HPDE6-E6E7 (cell line): ENCODE results near the gene ARGFX.
"Not testable (repeated sequence)": the region's sequence is repeated elsewhere in the genome, so short reads cannot be mapped to it uniquely, and the experiment has no call there.

ENCODE experiments used
- DNase-seq: peaks from one replicate; pipeline ENCODE4 v3.0.0; 2011; ENCODE audit warnings: missing footprints; ENCODE audit errors: extremely low spot score

ARGFX gene

GRCh38 chr3:121599900-121600299 lies 32.2 kb downstream of the ARGFX start:
- DNase-seq = not testable (repeated sequence)

DNA sequence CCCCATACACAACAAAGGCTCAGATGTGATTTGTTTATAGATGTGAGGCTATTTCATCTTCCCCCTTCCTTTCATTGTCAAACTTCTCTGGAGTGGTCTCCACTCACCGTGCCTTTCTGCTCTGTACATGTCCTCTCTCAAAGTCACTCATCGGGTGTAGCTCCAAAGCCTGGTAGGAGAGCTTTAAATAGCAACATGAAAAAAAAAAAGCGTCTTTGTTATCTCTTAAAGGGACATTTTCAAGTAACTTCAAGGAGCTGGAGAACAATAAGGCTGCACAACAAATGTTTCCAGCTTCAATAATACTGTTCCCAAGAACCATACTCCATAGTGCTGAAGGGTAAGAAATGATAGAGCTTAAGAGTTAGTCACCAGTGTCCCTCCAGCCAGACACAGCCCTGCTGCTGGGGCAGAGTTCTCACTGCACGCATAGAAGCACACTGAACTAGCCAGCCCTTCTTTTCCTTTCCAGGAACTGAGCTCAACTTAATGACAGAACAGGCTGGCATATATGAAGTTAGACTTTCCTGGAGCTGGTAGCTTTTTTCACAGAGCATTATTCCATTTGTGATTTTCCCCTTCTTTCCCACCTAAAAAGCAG lies 33.6 kb downstream of the ARGFX start:
- DNase-seq = no peak

GRCh38 chr3:121604759-121605158 lies 37.0 kb downstream of the ARGFX start:
- no peak for DNase-seq

DNA sequence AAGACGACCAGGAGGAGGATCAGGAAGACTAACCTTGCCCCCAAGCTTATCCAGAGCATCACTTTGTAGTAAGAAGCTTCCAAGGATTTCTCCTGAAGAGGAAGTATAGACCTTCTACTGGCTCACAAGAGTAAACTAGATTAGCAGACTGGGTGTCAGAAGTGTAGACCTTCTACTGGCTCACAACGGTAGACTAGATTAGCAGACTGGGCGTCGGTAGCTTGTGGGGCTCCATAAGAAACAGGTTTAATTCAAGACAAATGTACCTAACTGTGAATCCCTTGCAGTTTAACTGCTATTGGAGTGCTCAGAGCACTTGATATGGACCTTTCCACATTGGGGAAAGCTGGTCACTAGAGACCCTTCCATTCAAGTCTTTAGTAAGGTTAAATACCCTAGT lies 38.4 kb downstream of the ARGFX start:
- no peak for DNase-seq
